HCT116 (cell line): ENCODE data around the gene VWF. TPM values are rescaled to one million over a fixed set of nuclear protein-coding genes. Genes with fewer than 3 reads are reported as not detected.

ENCODE experiments used
- ATAC-seq: fragments of 200-7000 bp; cut with Tn5 transposase; 2 replicates; pipeline ENCODE4 v1.9.1; 2020; ENCODE audit warnings: mild to moderate bottlenecking, moderate library complexity
- BruUV-seq: library from RNA; stranded (reverse); fragments of 400-500 nt; replicated peaks from 2 replicates; lab custom pipeline; 2021; lab: Mats Ljungman, UMichigan
- CTCF ChIA-PET: fragments of 300-600 bp; sonication (Branson Sonifier 250); formaldehyde crosslinking; loops from one replicate; lab custom pipeline; 2021; ENCODE audit warnings: antibody characterized with exemption; lab: Charles Lee
- POLR2A ChIA-PET: fragments of 300-600, 350-600 bp; sonication (Branson Sonifier 250); formaldehyde crosslinking; loops from one replicate; lab custom pipeline; 2021; ENCODE audit warnings: antibody characterized with exemption; lab: Charles Lee
- RAD21 ChIA-PET, 2 experiments: fragments of 300-600 bp; sonication (Branson Sonifier 250); formaldehyde crosslinking; loops; one replicate each; lab custom pipeline; 2023; ENCODE audit warnings: low total read pairs in 2 of 2; ENCODE audit not compliant: uncharacterized antibody in 2 of 2, unreplicated experiment in 2 of 2, low non-redundant PET in 1 of 2; lab: Charles Lee
- DNase-seq: peaks from one replicate; pipeline ENCODE4 v3.0.0-alpha.2; 2010; ENCODE audit warnings: low read depth, low spot score
- H2AFZ ChIP-seq: fragments of 200-600 bp; shearing (Covaris generic), sonication (generic); 2 replicates; pipeline ENCODE4 v1.6.1; 2017; ENCODE audit warnings: low read depth, mixed run types, mixed read lengths, antibody characterized with exemption, low read length; ENCODE audit not compliant: poor library complexity, severe bottlenecking
- H3K27ac ChIP-seq: 2 replicates; pipeline ENCODE4 v1.5.1; 2012; ENCODE audit warnings: low read depth, low read length
- H3K27me3 ChIP-seq: fragments of 200-600 bp; sonication (generic); 2 replicates; pipeline ENCODE4 v1.6.1; 2016; ENCODE audit warnings: mixed run types, low read length, mixed read lengths; ENCODE audit not compliant: insufficient read depth
- H3K36me3 ChIP-seq, 2 experiments: fragments of 200-500 bp in 1 of 2; fragments of 200-600 bp in 1 of 2; sonication (Bioruptor generic) in 1 of 2; sonication (generic) in 1 of 2; 2 replicates each; pipeline versions ENCODE4 v1.5.1 to v1.6.1; 2014 to 2016; ENCODE audit warnings: low read length in 2 of 2, inconsistent platforms in 1 of 2, mixed read lengths in 1 of 2, mixed run types in 1 of 2; ENCODE audit not compliant: insufficient read depth in 2 of 2, control insufficient read depth in 1 of 2
- H3K4me1 ChIP-seq, 2 experiments: fragments of 200-600 bp in 1 of 2; sonication (generic) in 1 of 2; 2 replicates each; pipeline versions ENCODE4 v1.5.1 to v1.6.1; 2012 to 2017; ENCODE audit warnings: low read length in 2 of 2, inconsistent platforms in 1 of 2, mild to moderate bottlenecking in 1 of 2, mixed read lengths in 1 of 2, mixed run types in 1 of 2, moderate library complexity in 1 of 2; ENCODE audit not compliant: insufficient read depth in 2 of 2, control insufficient read depth in 1 of 2
- H3K4me2 ChIP-seq: fragments of 200-600 bp; sonication (generic); 2 replicates; pipeline ENCODE4 v1.6.1; 2017; ENCODE audit warnings: mixed run types, low read length, mixed read lengths
- H3K4me3 ChIP-seq, 2 experiments: fragments of 200-600 bp in 1 of 2; sonication (generic) in 1 of 2; replicated peaks in 1 of 2; 2 replicates each; pipeline ENCODE4 v1.5.1; 2011 to 2016; ENCODE audit warnings: low read length in 2 of 2, control low read depth in 1 of 2, low read depth in 1 of 2, mild to moderate bottlenecking in 1 of 2, mixed read lengths in 1 of 2, mixed run types in 1 of 2
- H3K79me2 ChIP-seq: fragments of 200-600 bp; sonication (generic); 2 replicates; pipeline ENCODE4 v1.6.1; 2017; ENCODE audit warnings: mild to moderate bottlenecking, mixed run types, low read length, moderate library complexity, mixed read lengths; ENCODE audit not compliant: insufficient read depth
- H3K9ac ChIP-seq: fragments of 200-600 bp; sonication (generic); 2 replicates; pipeline ENCODE4 v1.6.1; 2016; ENCODE audit warnings: low read length, mixed read lengths
- H3K9me2 ChIP-seq: fragments of 200-600 bp; sonication (generic), shearing (Covaris generic); 2 replicates; pipeline ENCODE4 v1.6.1; 2017; ENCODE audit warnings: mixed run types, mild to moderate bottlenecking, moderate library complexity; ENCODE audit not compliant: insufficient read depth
- H3K9me3 ChIP-seq, 2 experiments: fragments of 200-500 bp in 1 of 2; fragments of 200-600 bp in 1 of 2; sonication (Bioruptor generic) in 1 of 2; sonication (generic) in 1 of 2; 2 replicates each; pipeline ENCODE4 v1.6.1; 2014 to 2017; ENCODE audit warnings: low read length in 2 of 2, mixed read lengths in 2 of 2, inconsistent platforms in 1 of 2, low read depth in 1 of 2, mild to moderate bottlenecking in 1 of 2, mixed run types in 1 of 2, moderate library complexity in 1 of 2; ENCODE audit not compliant: control insufficient read depth in 1 of 2, insufficient read depth in 1 of 2
- H4K20me1 ChIP-seq: fragments of 200-600 bp; sonication (generic), shearing (Covaris generic); 2 replicates; pipeline ENCODE4 v1.6.1; 2017; ENCODE audit warnings: mixed run types, mild to moderate bottlenecking, moderate library complexity; ENCODE audit not compliant: insufficient read depth
- CEBPB ChIP-seq: IDR thresholded peaks from 2 replicates; pipeline ENCODE4 v1.6.1; 2012; ENCODE audit warnings: low read depth
- ELF1 ChIP-seq: IDR thresholded peaks from 2 replicates; pipeline ENCODE4 v1.6.1; 2012; ENCODE audit warnings: low read depth, borderline replicate concordance
- EZH2 ChIP-seq: fragments of 200-600 bp; sonication (generic); IDR thresholded peaks from 2 replicates; pipeline ENCODE4 v1.6.1; 2017; ENCODE audit warnings: antibody characterized with exemption, mixed run types
- EZH2phosphoT487 ChIP-seq: fragments of 200-600 bp; IDR thresholded peaks from 2 replicates; pipeline ENCODE4 v1.6.1; 2018; ENCODE audit warnings: antibody characterized with exemption, borderline replicate concordance
- FOSL1 ChIP-seq: IDR thresholded peaks from 2 replicates; pipeline ENCODE4 v1.6.1; 2012; ENCODE audit warnings: low read depth
- JUND ChIP-seq: IDR thresholded peaks from 2 replicates; pipeline ENCODE4 v1.6.1; 2012
- POLR2AphosphoS5 ChIP-seq: IDR thresholded peaks from 2 replicates; pipeline ENCODE4 v1.6.1; 2011; ENCODE audit warnings: mild to moderate bottlenecking, low read depth, low read length, moderate library complexity
- RAD21 ChIP-seq: IDR thresholded peaks from 2 replicates; pipeline ENCODE4 v1.6.1; 2012; ENCODE audit warnings: low read depth, mild to moderate bottlenecking
- SIN3A ChIP-seq: IDR thresholded peaks from 2 replicates; pipeline ENCODE4 v1.6.1; 2012; ENCODE audit warnings: low read depth
- SP1 ChIP-seq: IDR thresholded peaks from 2 replicates; pipeline ENCODE4 v1.6.1; 2012; ENCODE audit warnings: low read depth
- SRF ChIP-seq: IDR thresholded peaks from 2 replicates; pipeline ENCODE4 v1.6.1; 2012; ENCODE audit warnings: low read depth
- YY1 ChIP-seq: IDR thresholded peaks from 2 replicates; pipeline ENCODE4 v1.6.1; 2011; ENCODE audit warnings: low read length, low read depth, moderate library complexity, mild to moderate bottlenecking; ENCODE audit not compliant: insufficient replicate concordance; ENCODE audit errors: extremely low read depth
- ZBTB33 ChIP-seq: IDR thresholded peaks from 2 replicates; pipeline ENCODE4 v1.6.1; 2011; ENCODE audit warnings: mild to moderate bottlenecking, low read length, moderate library complexity; ENCODE audit not compliant: insufficient replicate concordance; ENCODE audit errors: extremely low read depth
- ZFX ChIP-seq: fragments of 450-650 bp; IDR thresholded peaks from 2 replicates; pipeline ENCODE4 v1.6.1; 2017
- ZNF274 ChIP-seq: fragments of 200-500 bp; sonication (Bioruptor generic); IDR thresholded peaks from 2 replicates; pipeline ENCODE4 v1.6.1; 2014; ENCODE audit warnings: mild to moderate bottlenecking, low read depth, low read length, inconsistent platforms
- intact Hi-C: fragments of 100-400 bp; cut with micrococcal nuclease; formaldehyde crosslinking; loops from 2 replicates; pipeline ENCODE4 v1.10.0; 2022
- total RNA-seq: library from RNA; stranded (reverse); gene quantifications from one replicate; pipeline ENCODE4 v1.2.1, GENCODE V29; 2021; ENCODE audit not compliant: unreplicated experiment
- TF ChIP-seq, protein P1 (sequence below), 3 experiments: fragments of 200-600 bp in 1 of 3; sonication (generic) in 1 of 3; IDR thresholded peaks in 2 of 3; conservative IDR thresholded peaks in 1 of 3; 2 replicates each; pipeline ENCODE4 v1.5.1; 2012 to 2017; ENCODE audit warnings: low read depth in 2 of 3, low read length in 2 of 3, antibody characterized with exemption in 1 of 3, borderline replicate concordance in 1 of 3, control low read depth in 1 of 3, mild to moderate bottlenecking in 1 of 3, mixed read lengths in 1 of 3, mixed run types in 1 of 3, moderate library complexity in 1 of 3; ENCODE audit not compliant: insufficient read depth in 1 of 3
- TF ChIP-seq, protein P2 (sequence below): IDR thresholded peaks from 2 replicates; pipeline ENCODE4 v1.6.1; 2012
- TF ChIP-seq, protein P3 (sequence below): IDR thresholded peaks from 2 replicates; pipeline ENCODE4 v1.6.1; 2012
- TF ChIP-seq, protein P4 (sequence below): IDR thresholded peaks from 2 replicates; pipeline ENCODE4 v1.6.1; 2012; ENCODE audit warnings: low read depth

The VWF gene
- total RNA-seq, 1 experiment from 2014 or later: 0.57 TPM

GRCh38 chr12:5921966-5922899, 202.2 kb downstream of the VWF start:
- H3K9me3 ChIP-seq: no peaks in the 10 kb centered on the region
- no peak overlapping the region for H3K9ac ChIP-seq
- no peaks in the 10 kb centered on the region for H3K36me3 ChIP-seq
- H3K4me1 ChIP-seq: no peaks in the 10 kb centered on the region
- CTCF ChIA-PET: no interaction called here
- POLR2A ChIA-PET: no interaction called here
- intact Hi-C loops: no loop called here
- no peak overlapping the region for H3K4me3 ChIP-seq
- BruUV-seq: no TSS peak
- H3K79me2 ChIP-seq: no peaks in the 10 kb centered on the region
- no peaks in the 10 kb centered on the region for H3K9me2 ChIP-seq
- H3K27me3 ChIP-seq: no peaks in the 10 kb centered on the region
- no peak for ATAC-seq
- no peaks in the 10 kb centered on the region for H4K20me1 ChIP-seq
- RAD21 ChIA-PET: no interaction called here
- no peak overlapping the region for H3K27ac ChIP-seq
- no peak overlapping the region for H3K4me2 ChIP-seq
- DNase-seq: no peak
- TF ChIP-seq, protein P1, sequence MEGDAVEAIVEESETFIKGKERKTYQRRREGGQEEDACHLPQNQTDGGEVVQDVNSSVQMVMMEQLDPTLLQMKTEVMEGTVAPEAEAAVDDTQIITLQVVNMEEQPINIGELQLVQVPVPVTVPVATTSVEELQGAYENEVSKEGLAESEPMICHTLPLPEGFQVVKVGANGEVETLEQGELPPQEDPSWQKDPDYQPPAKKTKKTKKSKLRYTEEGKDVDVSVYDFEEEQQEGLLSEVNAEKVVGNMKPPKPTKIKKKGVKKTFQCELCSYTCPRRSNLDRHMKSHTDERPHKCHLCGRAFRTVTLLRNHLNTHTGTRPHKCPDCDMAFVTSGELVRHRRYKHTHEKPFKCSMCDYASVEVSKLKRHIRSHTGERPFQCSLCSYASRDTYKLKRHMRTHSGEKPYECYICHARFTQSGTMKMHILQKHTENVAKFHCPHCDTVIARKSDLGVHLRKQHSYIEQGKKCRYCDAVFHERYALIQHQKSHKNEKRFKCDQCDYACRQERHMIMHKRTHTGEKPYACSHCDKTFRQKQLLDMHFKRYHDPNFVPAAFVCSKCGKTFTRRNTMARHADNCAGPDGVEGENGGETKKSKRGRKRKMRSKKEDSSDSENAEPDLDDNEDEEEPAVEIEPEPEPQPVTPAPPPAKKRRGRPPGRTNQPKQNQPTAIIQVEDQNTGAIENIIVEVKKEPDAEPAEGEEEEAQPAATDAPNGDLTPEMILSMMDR (IDR thresholded peaks at IDR 0.05 in 2 of 3, conservative IDR thresholded peaks at IDR 0.05 in 1 of 3; ENCODE audit: borderline replicate concordance in 1 of 3, insufficient read depth in 1 of 3, low read depth in 2 of 3, low read length in 2 of 3): no peak
- TF ChIP-seq ZNF274 (no peak), ZFX (no peak), SRF (no peak), ZBTB33 (no peak), EZH2phosphoT487 (no peak), CEBPB (no peak), YY1 (no peak), SP1 (no peak), ELF1 (no peak), FOSL1 (no peak), RAD21 (no peak), SIN3A (no peak), JUND (no peak), EZH2 (no peak), POLR2AphosphoS5 (no peak)
- TF ChIP-seq, protein P2, sequence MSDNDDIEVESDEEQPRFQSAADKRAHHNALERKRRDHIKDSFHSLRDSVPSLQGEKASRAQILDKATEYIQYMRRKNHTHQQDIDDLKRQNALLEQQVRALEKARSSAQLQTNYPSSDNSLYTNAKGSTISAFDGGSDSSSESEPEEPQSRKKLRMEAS: no peak
- TF ChIP-seq, protein P3, sequence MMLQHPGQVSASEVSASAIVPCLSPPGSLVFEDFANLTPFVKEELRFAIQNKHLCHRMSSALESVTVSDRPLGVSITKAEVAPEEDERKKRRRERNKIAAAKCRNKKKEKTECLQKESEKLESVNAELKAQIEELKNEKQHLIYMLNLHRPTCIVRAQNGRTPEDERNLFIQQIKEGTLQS: no peak
- TF ChIP-seq, protein P4, sequence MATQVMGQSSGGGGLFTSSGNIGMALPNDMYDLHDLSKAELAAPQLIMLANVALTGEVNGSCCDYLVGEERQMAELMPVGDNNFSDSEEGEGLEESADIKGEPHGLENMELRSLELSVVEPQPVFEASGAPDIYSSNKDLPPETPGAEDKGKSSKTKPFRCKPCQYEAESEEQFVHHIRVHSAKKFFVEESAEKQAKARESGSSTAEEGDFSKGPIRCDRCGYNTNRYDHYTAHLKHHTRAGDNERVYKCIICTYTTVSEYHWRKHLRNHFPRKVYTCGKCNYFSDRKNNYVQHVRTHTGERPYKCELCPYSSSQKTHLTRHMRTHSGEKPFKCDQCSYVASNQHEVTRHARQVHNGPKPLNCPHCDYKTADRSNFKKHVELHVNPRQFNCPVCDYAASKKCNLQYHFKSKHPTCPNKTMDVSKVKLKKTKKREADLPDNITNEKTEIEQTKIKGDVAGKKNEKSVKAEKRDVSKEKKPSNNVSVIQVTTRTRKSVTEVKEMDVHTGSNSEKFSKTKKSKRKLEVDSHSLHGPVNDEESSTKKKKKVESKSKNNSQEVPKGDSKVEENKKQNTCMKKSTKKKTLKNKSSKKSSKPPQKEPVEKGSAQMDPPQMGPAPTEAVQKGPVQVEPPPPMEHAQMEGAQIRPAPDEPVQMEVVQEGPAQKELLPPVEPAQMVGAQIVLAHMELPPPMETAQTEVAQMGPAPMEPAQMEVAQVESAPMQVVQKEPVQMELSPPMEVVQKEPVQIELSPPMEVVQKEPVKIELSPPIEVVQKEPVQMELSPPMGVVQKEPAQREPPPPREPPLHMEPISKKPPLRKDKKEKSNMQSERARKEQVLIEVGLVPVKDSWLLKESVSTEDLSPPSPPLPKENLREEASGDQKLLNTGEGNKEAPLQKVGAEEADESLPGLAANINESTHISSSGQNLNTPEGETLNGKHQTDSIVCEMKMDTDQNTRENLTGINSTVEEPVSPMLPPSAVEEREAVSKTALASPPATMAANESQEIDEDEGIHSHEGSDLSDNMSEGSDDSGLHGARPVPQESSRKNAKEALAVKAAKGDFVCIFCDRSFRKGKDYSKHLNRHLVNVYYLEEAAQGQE: no peak
- H2AFZ ChIP-seq: no peak overlapping the region
